Activated CD8-positive, alpha-beta T cell treated with anti-CD3 and anti-CD28 coated beads for 36 hours (primary cell): Measurements from ENCODE around the gene CENPA. TPM values are rescaled to one million over a fixed set of nuclear protein-coding genes. Genes with fewer than 3 reads are reported as not detected.

ENCODE experiments used
- ATAC-seq: fragments of 200-7000 bp; cut with Tn5 transposase; one replicate; pipeline ENCODE4 v1.10.0; 2021; ENCODE audit warnings: mild to moderate bottlenecking, moderate library complexity
- CTCF ChIA-PET: fragments of 350-600 bp; sonication (Branson Sonifier 250); formaldehyde crosslinking; loops from one replicate; lab custom pipeline; 2021; ENCODE audit warnings: antibody characterized with exemption; lab: Charles Lee
- POLR2A ChIA-PET: fragments of 350-600 bp; sonication (Branson Sonifier 250); formaldehyde crosslinking; loops from one replicate; lab custom pipeline; 2021; ENCODE audit warnings: antibody characterized with exemption; lab: Charles Lee
- DNase-seq: peaks from one replicate; pipeline ENCODE4 v3.0.0-alpha.2; 2020
- H3K27ac Mint-ChIP-seq: one replicate; pipeline ENCODE4 v1.8.0; 2021; ENCODE audit warnings: mild to moderate bottlenecking, mixed read lengths
- H3K27me3 Mint-ChIP-seq: one replicate; pipeline ENCODE4 v1.8.0; 2021; ENCODE audit warnings: mixed read lengths
- H3K36me3 Mint-ChIP-seq: one replicate; pipeline ENCODE4 v1.8.0; 2021; ENCODE audit warnings: low read depth, mixed read lengths
- H3K4me1 Mint-ChIP-seq: one replicate; pipeline ENCODE4 v1.8.0; 2021; ENCODE audit warnings: low read depth, mixed read lengths
- H3K4me3 Mint-ChIP-seq: one replicate; pipeline ENCODE4 v1.8.0; 2021; ENCODE audit warnings: mild to moderate bottlenecking, moderate library complexity, mixed read lengths
- H3K9me3 Mint-ChIP-seq: one replicate; pipeline ENCODE4 v1.8.0; 2021; ENCODE audit warnings: mixed read lengths
- CTCF ChIP-seq: fragments of 200-600 bp; IDR thresholded peaks from one replicate; pipeline ENCODE4 v1.8.0; 2022; ENCODE audit warnings: antibody characterized with exemption, mild to moderate bottlenecking
- intact Hi-C: fragments of 100-400 bp; cut with micrococcal nuclease; formaldehyde crosslinking; loops from one replicate; pipeline ENCODE4 v1.10.0; 2022
- total RNA-seq, 2 experiments: library from RNA; stranded (reverse); gene quantifications; one replicate each; pipeline ENCODE4 v1.2.3, GENCODE V29; 2021

Gene CENPA
- total RNA-seq, 2 experiments from 2014 or later: 32.5 to 33.6 TPM

GRCh38 chr2:26740890-26741302, 45.0 kb upstream of the CENPA start:
- TF ChIP-seq CTCF: no peak
- intact Hi-C loops: no loop called here
- Mint-ChIP-seq H3K9me3 (no peaks in the 10 kb centered on the region), H3K4me3 (no peak overlapping the region), H3K4me1 (peaks cover 4% of the 10 kb centered on the region), H3K36me3 (no peaks in the 10 kb centered on the region), H3K27ac (no peak overlapping the region), H3K27me3 (no peaks in the 10 kb centered on the region)
- DNase-seq (peak; percentile 56), ATAC-seq (peak; percentile 88)
- ChIA-PET CTCF (interaction anchor here (4.5 to 10.6 kb wide), 2 partner anchors 135 to 163 kb away, joined by 13 to 162 read pairs; no protein-coding TSS in a partner anchor), POLR2A (no interaction called here)

GRCh38 chr2:26742048-26742770, 43.6 kb upstream of the CENPA start:
- DNase-seq (no peak), ATAC-seq (no peak)
- Mint-ChIP-seq H3K4me1 (peaks cover 4% of the 10 kb centered on the region), H3K36me3 (no peaks in the 10 kb centered on the region), H3K9me3 (no peaks in the 10 kb centered on the region), H3K4me3 (no peak overlapping the region), H3K27ac (no peak overlapping the region), H3K27me3 (no peaks in the 10 kb centered on the region)
- ChIA-PET CTCF (interaction anchor here (1.1 to 10.6 kb wide), 3 partner anchors 75 to 164 kb away, joined by 3 to 162 read pairs (median 13); no protein-coding TSS in a partner anchor), POLR2A (interaction anchor here (0.6 kb wide), 1 partner anchor 200 kb away, joined by 3 read pairs; no protein-coding TSS in a partner anchor)
- intact Hi-C loops: no loop called here
- TF ChIP-seq CTCF: no peak

- TF ChIP-seq CTCF: no peak
- no peaks in the 10 kb centered on the region for H3K27me3 Mint-ChIP-seq
- no peak overlapping the region for H3K27ac Mint-ChIP-seq
- no peak for ATAC-seq
- H3K4me1 Mint-ChIP-seq: peaks cover 4% of the 10 kb centered on the region
- no peak overlapping the region for H3K4me3 Mint-ChIP-seq
- no peaks in the 10 kb centered on the region for H3K36me3 Mint-ChIP-seq
- H3K9me3 Mint-ChIP-seq: no peaks in the 10 kb centered on the region
- POLR2A ChIA-PET: no interaction called here
- intact Hi-C loops: loop anchor here (2.0 kb wide), 1 partner anchor 139 kb away; no protein-coding TSS in a partner anchor
- DNase-seq: no peak
- CTCF ChIA-PET: interaction anchor here (1.3 to 10.6 kb wide), 5 partner anchors 12 to 166 kb away, joined by 3 to 162 read pairs (median 13); no protein-coding TSS in a partner anchor
Measured at GRCh38 chr2:26743852-26744251, 42.0 kb upstream of the CENPA start.

- ATAC-seq (no peak), DNase-seq (no peak)
- H3K4me1 Mint-ChIP-seq: peaks cover 4% of the 10 kb centered on the region
- CTCF ChIA-PET: interaction anchor here (0.6 to 10.6 kb wide), 18 partner anchors 8 to 353 kb away, joined by 3 to 162 read pairs (median 4); no protein-coding TSS in a partner anchor
- no peaks in the 10 kb centered on the region for H3K9me3 Mint-ChIP-seq
- no peak overlapping the region for H3K27ac Mint-ChIP-seq
- intact Hi-C loops: loop anchor here (2.0 to 5.0 kb wide), 2 partner anchors 140 to 233 kb away; no protein-coding TSS in a partner anchor
- POLR2A ChIA-PET: no interaction called here
- no peak for TF ChIP-seq CTCF
- H3K36me3 Mint-ChIP-seq: no peaks in the 10 kb centered on the region
- H3K4me3 Mint-ChIP-seq: no peak overlapping the region
- H3K27me3 Mint-ChIP-seq: no peaks in the 10 kb centered on the region
Measured at GRCh38 chr2:26744953-26745352, 40.9 kb upstream of the CENPA start.
